A673 (cell line): ENCODE measurements around the gene ATG14.

ENCODE experiments used
- EZH2 ChIP-seq: fragments of 200-600 bp; sonication (generic); IDR thresholded peaks from 2 replicates; pipeline ENCODE4 v1.6.1; 2017; ENCODE audit warnings: borderline replicate concordance, low read depth, mild to moderate bottlenecking, mixed read lengths, antibody characterized with exemption, low read length; ENCODE audit not compliant: poor library complexity, severe bottlenecking
- TF ChIP-seq, protein P1 (sequence below): fragments of 300-800, 200-600 bp; sonication (generic); conservative IDR thresholded peaks from 2 replicates; pipeline ENCODE4 v1.5.1; 2017; ENCODE audit warnings: low read depth, mild to moderate bottlenecking, antibody characterized with exemption, low read length, moderate library complexity, mixed read lengths

- TF ChIP-seq, protein P1, sequence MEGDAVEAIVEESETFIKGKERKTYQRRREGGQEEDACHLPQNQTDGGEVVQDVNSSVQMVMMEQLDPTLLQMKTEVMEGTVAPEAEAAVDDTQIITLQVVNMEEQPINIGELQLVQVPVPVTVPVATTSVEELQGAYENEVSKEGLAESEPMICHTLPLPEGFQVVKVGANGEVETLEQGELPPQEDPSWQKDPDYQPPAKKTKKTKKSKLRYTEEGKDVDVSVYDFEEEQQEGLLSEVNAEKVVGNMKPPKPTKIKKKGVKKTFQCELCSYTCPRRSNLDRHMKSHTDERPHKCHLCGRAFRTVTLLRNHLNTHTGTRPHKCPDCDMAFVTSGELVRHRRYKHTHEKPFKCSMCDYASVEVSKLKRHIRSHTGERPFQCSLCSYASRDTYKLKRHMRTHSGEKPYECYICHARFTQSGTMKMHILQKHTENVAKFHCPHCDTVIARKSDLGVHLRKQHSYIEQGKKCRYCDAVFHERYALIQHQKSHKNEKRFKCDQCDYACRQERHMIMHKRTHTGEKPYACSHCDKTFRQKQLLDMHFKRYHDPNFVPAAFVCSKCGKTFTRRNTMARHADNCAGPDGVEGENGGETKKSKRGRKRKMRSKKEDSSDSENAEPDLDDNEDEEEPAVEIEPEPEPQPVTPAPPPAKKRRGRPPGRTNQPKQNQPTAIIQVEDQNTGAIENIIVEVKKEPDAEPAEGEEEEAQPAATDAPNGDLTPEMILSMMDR = no peak
- no peak for TF ChIP-seq EZH2
Measured at GRCh38 chr14:55432628-55433027, 21.0 kb upstream of the ATG14 start.
